ENCODE results near the gene RNF8. TPM values are rescaled to one million over a fixed set of nuclear protein-coding genes. Genes with fewer than 3 reads are reported as not detected.

The RNF8 gene
- total and polyA plus RNA-seq, 9 of the 15 experiments (the other 6 are each of a cell fraction or from before 2014, with no cell fraction given) = 10.6 to 47.0 (median 37.5) TPM

- TF ChIP-seq PBX2 (CRISPR knock-in tag; IDR thresholded peaks at IDR 0.05; ENCODE audit: low read depth) (no peak), PBX2 (tag; conservative IDR thresholded peaks at IDR 0.05; ENCODE audit: low read depth) (0 out of 2 replicates have a peak, but pooled peaks have one; percentile 41)
These were observed 63.6 kb downstream of the RNF8 start (continued) for GRCh38 chr6:37417393-37417792.

- no peaks in the 10 kb centered on the region; the same call in 1 of the 2 replicates for H3K9me3 ChIP-seq (replicated peaks; ENCODE audit: control insufficient read depth, insufficient read depth, low read depth, low read length)
- no peak for FAIRE-seq
- no peaks in the 10 kb centered on the region for H3K9me1 ChIP-seq (ENCODE audit: control insufficient read depth, insufficient read depth, low read length)
- no peak overlapping the region for H3K4me3 ChIP-seq
- H4K20me1 ChIP-seq (replicated peaks; ENCODE audit: control insufficient read depth, insufficient read depth, low read length) = no peaks in the 10 kb centered on the region
- H3K4me1 ChIP-seq (replicated peaks in 1 of 2; ENCODE audit: control insufficient read depth in 2 of 2, insufficient read depth in 2 of 2, low read length in 2 of 2) = no peaks in the 10 kb centered on the region; a peak in 2 of 5 replicates
- ChIA-PET POLR2A (interaction anchor here (0.7 to 1.9 kb wide), 5 partner anchors 8 to 56 kb away, joined by 3 to 9 read pairs (median 3); partner anchors contain the start of gene CMTR1), CTCF (ENCODE audit: low intra/inter-chr PET ratio) (no interaction called here)
- BruUV-seq (replicated peaks) = no TSS peak
- no peaks in the 10 kb centered on the region for H3K36me3 ChIP-seq (ENCODE audit: control insufficient read depth, insufficient read depth, low read length)
- WGBS (ENCODE audit: insufficient coverage, low coverage, missing lambda C conversion rate) = 20% methylated on average over 4 of the region's 5 CpGs
- peak overlapping the region; percentile 46; the same call in 1 of the 2 replicates for H2AFZ ChIP-seq (ENCODE audit: low read depth, low read length)
- ATAC-seq = no peak
- intact Hi-C loops (cut with micrococcal nuclease) = no loop called here
- H3K4me2 ChIP-seq (ENCODE audit: insufficient read depth, low read length) = no peak overlapping the region
- no peaks in the 10 kb centered on the region for H3K79me2 ChIP-seq (ENCODE audit: control insufficient read depth, insufficient read depth, low read length)
- no peaks in the 10 kb centered on the region for H3K27me3 ChIP-seq (ENCODE audit: control insufficient read depth in 2 of 2, insufficient read depth in 2 of 2, low read length in 2 of 2)
- TF ChIP-seq XRCC5 (IDR thresholded peaks at IDR 0.05; ENCODE audit: low read depth, low read length) (no peak), ZNF146 (CRISPR knock-in tag; IDR thresholded peaks at IDR 0.05; ENCODE audit: unreplicated experiment) (no peak)
- TF ChIP-seq, protein P1, sequence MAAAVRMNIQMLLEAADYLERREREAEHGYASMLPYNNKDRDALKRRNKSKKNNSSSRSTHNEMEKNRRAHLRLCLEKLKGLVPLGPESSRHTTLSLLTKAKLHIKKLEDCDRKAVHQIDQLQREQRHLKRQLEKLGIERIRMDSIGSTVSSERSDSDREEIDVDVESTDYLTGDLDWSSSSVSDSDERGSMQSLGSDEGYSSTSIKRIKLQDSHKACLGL (CRISPR knock-in tag; IDR thresholded peaks at IDR 0.05; ENCODE audit: borderline replicate concordance, poor library complexity, severe bottlenecking) = no peak
- no peak overlapping the region for H3K27ac ChIP-seq (ENCODE audit: extremely low read depth, low read depth, low read length)
- in situ Hi-C loops (cut with MboI) = no loop called here
- DNase-seq (ENCODE audit: extremely low read depth in 1 of 4, low spot score in 3 of 4) = no peak
- no peak overlapping the region for H3K9ac ChIP-seq (ENCODE audit: insufficient read depth in 1 of 2, low read depth in 2 of 2, low read length in 2 of 2)
These were observed 64.9 kb downstream of the RNF8 start for GRCh38 chr6:37418722-37419121.
